K562 (cell line): ENCODE data around the gene PIMREG. TPM values are rescaled to one million over a fixed set of nuclear protein-coding genes. Genes with fewer than 3 reads are reported as not detected.

Source experiments
- ERF ChIP-seq: fragments of 450-650 bp; formaldehyde crosslinking; IDR thresholded peaks from 2 replicates; pipeline ENCODE4 v1.4.0; 2020; ENCODE audit warnings: mild to moderate bottlenecking, mixed read lengths
- FIP1L1 ChIP-seq: fragments of 200-400 bp; formaldehyde crosslinking; IDR thresholded peaks from 2 replicates; pipeline ENCODE4 v1.6.1; 2018; ENCODE audit warnings: mild to moderate bottlenecking, low read depth, low read length; ENCODE audit not compliant: poor library complexity, severe bottlenecking
- TAF15 ChIP-seq: fragments of 200-400 bp; formaldehyde crosslinking; IDR thresholded peaks from 2 replicates; pipeline ENCODE4 v1.6.1; 2017; ENCODE audit warnings: mild to moderate bottlenecking, low read depth, low read length, moderate library complexity
- TEAD2 ChIP-seq: fragments of 450-650 bp; IDR thresholded peaks from 2 replicates; pipeline ENCODE4 v1.6.1; 2016; ENCODE audit warnings: missing genetic modification characterization, control low read depth, missing compliant biosample characterization
- polyA plus RNA-seq, 8 experiments: library from polyadenylated mRNA; depleted of rRNA in 4 of 8; stranded (reverse) in 5 of 8; unstranded in 3 of 8; fragments of >200 nt; fragmentation: Nextera tagmentation in 2 of 8; fragmentation: Illumina TruSeq in 1 of 8; extraction: Ambion mirVana in 2 of 8; extraction: Trizol in 1 of 8; gene quantifications; 2 replicates each; pipeline versions ENCODE4 v1.2.1 to v1.2.3, GENCODE V29; 2011 to 2014; ENCODE audit warnings: inconsistent platforms in 1 of 8, missing spikeins in 1 of 8
- total RNA-seq, 7 experiments: library from RNA; depleted of rRNA in 6 of 7; stranded (reverse); fragments of >200 nt in 6 of 7; fragmentation: Illumina TruSeq in 2 of 7; extraction: Trizol in 2 of 7; gene quantifications; 2 replicates each; pipeline versions ENCODE4 v1.2.1 to v1.2.3, GENCODE V29; 2011 to 2021; ENCODE audit warnings: low replicate concordance in 1 of 7
- TF ChIP-seq, protein P1 (sequence below), 2 experiments: fragments of 450-650 bp; IDR thresholded peaks; 2 replicates each; pipeline ENCODE4 v1.6.1; 2018; ENCODE audit warnings: mild to moderate bottlenecking in 2 of 2, low read depth in 1 of 2; ENCODE audit not compliant: partially characterized antibody in 2 of 2

PIMREG gene
- total and polyA plus RNA-seq, 9 of the 15 experiments (the other 6 are each of a cell fraction or from before 2014, with no cell fraction given): 1.1 to 16.7 (median 9.4) TPM

DNA sequence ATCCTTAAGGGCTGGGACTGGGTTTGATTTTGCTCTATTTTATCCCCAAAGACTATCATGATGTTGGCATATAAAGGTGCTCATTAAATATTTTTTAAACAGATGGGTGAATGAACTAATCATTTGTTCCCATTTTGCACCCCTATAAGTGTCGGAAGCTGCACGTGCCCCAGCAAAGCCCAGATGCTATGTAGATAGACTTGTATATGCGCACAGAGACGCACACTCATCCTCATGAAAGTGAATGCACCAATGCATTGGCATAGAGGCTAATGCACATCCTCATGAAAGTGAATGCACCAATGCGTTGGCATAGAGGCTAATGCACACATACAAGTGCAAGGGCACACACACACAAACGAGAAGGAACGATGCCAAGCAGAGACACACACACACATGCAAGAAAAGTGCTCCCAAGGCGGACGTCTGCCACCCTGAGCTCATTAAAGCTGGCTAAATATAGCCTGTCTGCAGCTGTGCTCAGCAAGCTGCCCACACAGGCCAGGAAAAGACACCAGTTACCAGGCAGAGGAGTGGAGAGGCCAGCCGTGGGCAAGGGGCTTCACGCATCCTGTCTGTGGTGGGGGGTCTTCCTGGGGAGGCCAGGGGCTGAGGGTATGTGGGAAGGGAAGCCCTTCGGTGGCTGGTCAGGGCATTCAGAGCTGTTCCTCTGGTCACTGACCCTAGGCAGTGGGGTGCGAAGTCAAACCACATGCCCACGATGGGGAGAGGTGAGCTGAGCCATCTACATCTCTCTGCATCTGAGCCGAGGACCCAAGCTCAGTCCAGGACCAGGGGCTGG is 52.6 kb downstream of the PIMREG start (continued):
- TF ChIP-seq, protein P1, sequence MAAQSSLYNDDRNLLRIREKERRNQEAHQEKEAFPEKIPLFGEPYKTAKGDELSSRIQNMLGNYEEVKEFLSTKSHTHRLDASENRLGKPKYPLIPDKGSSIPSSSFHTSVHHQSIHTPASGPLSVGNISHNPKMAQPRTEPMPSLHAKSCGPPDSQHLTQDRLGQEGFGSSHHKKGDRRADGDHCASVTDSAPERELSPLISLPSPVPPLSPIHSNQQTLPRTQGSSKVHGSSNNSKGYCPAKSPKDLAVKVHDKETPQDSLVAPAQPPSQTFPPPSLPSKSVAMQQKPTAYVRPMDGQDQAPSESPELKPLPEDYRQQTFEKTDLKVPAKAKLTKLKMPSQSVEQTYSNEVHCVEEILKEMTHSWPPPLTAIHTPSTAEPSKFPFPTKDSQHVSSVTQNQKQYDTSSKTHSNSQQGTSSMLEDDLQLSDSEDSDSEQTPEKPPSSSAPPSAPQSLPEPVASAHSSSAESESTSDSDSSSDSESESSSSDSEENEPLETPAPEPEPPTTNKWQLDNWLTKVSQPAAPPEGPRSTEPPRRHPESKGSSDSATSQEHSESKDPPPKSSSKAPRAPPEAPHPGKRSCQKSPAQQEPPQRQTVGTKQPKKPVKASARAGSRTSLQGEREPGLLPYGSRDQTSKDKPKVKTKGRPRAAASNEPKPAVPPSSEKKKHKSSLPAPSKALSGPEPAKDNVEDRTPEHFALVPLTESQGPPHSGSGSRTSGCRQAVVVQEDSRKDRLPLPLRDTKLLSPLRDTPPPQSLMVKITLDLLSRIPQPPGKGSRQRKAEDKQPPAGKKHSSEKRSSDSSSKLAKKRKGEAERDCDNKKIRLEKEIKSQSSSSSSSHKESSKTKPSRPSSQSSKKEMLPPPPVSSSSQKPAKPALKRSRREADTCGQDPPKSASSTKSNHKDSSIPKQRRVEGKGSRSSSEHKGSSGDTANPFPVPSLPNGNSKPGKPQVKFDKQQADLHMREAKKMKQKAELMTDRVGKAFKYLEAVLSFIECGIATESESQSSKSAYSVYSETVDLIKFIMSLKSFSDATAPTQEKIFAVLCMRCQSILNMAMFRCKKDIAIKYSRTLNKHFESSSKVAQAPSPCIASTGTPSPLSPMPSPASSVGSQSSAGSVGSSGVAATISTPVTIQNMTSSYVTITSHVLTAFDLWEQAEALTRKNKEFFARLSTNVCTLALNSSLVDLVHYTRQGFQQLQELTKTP (IDR thresholded peaks at IDR 0.05; ENCODE audit: low read depth in 1 of 2, partially characterized antibody in 2 of 2): no peak
- TF ChIP-seq ERF (CRISPR knock-in tag): no peak
- no peak for TF ChIP-seq FIP1L1
- no peak for TF ChIP-seq TEAD2 (tag)
- no peak for TF ChIP-seq TAF15
- TF ChIP-seq, all 486 proteins: peak for 0
